Superior temporal gyrus (tissue), 1 donor: ENCODE measurements around the gene CEMIP.

Source experiments
- DNase-seq: peaks from one replicate; pipeline ENCODE4 v3.0.0-alpha.2; 2016; ENCODE audit errors: extremely low spot score

The CEMIP gene

GRCh38 chr15:80888846-80889245 is 109.7 kb downstream of the CEMIP start:
- no peak for DNase-seq

- no peak for DNase-seq
These were observed 111.3 kb downstream of the CEMIP start for GRCh38 chr15:80890341-80891005.

- no peak for DNase-seq
These were observed 111.8 kb downstream of the CEMIP start for GRCh38 chr15:80891006-80891405.

GRCh38 chr15:80892414-80892813 is 113.2 kb downstream of the CEMIP start:
- no peak for DNase-seq

- DNase-seq: no peak
These were observed 114.6 kb downstream of the CEMIP start for GRCh38 chr15:80893777-80894176.

GRCh38 chr15:80895091-80895490 is 115.9 kb downstream of the CEMIP start:
- no peak for DNase-seq

- no peak for DNase-seq
These were observed 116.8 kb downstream of the CEMIP start for GRCh38 chr15:80895965-80896364.

GRCh38 chr15:80898040-80898439 is 118.9 kb downstream of the CEMIP start:
- no peak for DNase-seq

GRCh38 chr15:80902298-80902801 is 123.2 kb downstream of the CEMIP start:
- DNase-seq: no peak

GRCh38 chr15:80904998-80905397 is 125.8 kb downstream of the CEMIP start:
- DNase-seq: no peak

GRCh38 chr15:80906159-80906766 is 127.1 kb downstream of the CEMIP start:
- DNase-seq: no peak

GRCh38 chr15:80911821-80912220 is 132.7 kb downstream of the CEMIP start:
- DNase-seq: no peak

GRCh38 chr15:80912673-80913072 is 133.5 kb downstream of the CEMIP start:
- DNase-seq: peak; percentile 23

- no peak for DNase-seq
These were observed 134.4 kb downstream of the CEMIP start for GRCh38 chr15:80913541-80913940.

- no peak for DNase-seq
These were observed 136.3 kb downstream of the CEMIP start for GRCh38 chr15:80915472-80915871.

- no peak for DNase-seq
These were observed 136.9 kb downstream of the CEMIP start for GRCh38 chr15:80916056-80916455.

- no peak for DNase-seq
These were observed 139.1 kb downstream of the CEMIP start for GRCh38 chr15:80918196-80918783.

- DNase-seq: no peak
These were observed 141.1 kb downstream of the CEMIP start for GRCh38 chr15:80920271-80920699.

GRCh38 chr15:80921736-80922410 is 142.7 kb downstream of the CEMIP start:
- DNase-seq: no peak

GRCh38 chr15:80923668-80924067 is 144.5 kb downstream of the CEMIP start:
- no peak for DNase-seq

- no peak for DNase-seq
These were observed 145.1 kb downstream of the CEMIP start for GRCh38 chr15:80924278-80924677.

GRCh38 chr15:80925597-80926059 is 146.5 kb downstream of the CEMIP start:
- DNase-seq: no peak
